GM12872 (cell line): Measurements from ENCODE around the gene HTR3D.

Source experiments
- TF ChIP-seq, protein P1 (sequence below): IDR thresholded peaks from 3 replicates; pipeline ENCODE4 v1.5.1; 2011; ENCODE audit warnings: low read depth, mild to moderate bottlenecking, low read length, moderate library complexity; ENCODE audit not compliant: insufficient read depth

Gene HTR3D

DNA sequence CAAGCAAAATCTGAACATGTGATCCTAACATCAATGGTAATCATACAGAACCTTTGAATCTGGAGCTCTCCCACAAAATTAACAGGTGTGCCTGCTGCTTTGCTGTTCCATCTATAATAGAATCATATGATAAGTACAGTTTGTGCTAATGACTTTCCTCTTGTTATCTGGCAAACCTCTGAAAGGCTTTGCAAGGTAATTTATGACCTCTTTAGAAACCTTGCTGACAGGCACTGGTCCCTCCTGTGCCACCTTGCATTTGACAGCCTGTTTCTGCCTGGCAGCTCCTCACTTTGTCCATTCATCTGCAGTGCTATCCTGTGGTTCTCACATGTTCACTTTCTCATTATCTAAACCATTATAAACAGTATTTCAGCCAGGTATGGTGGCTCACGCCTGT, 11.1 kb downstream of the HTR3D start:
- TF ChIP-seq, protein P1, sequence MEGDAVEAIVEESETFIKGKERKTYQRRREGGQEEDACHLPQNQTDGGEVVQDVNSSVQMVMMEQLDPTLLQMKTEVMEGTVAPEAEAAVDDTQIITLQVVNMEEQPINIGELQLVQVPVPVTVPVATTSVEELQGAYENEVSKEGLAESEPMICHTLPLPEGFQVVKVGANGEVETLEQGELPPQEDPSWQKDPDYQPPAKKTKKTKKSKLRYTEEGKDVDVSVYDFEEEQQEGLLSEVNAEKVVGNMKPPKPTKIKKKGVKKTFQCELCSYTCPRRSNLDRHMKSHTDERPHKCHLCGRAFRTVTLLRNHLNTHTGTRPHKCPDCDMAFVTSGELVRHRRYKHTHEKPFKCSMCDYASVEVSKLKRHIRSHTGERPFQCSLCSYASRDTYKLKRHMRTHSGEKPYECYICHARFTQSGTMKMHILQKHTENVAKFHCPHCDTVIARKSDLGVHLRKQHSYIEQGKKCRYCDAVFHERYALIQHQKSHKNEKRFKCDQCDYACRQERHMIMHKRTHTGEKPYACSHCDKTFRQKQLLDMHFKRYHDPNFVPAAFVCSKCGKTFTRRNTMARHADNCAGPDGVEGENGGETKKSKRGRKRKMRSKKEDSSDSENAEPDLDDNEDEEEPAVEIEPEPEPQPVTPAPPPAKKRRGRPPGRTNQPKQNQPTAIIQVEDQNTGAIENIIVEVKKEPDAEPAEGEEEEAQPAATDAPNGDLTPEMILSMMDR, result no peak

DNA sequence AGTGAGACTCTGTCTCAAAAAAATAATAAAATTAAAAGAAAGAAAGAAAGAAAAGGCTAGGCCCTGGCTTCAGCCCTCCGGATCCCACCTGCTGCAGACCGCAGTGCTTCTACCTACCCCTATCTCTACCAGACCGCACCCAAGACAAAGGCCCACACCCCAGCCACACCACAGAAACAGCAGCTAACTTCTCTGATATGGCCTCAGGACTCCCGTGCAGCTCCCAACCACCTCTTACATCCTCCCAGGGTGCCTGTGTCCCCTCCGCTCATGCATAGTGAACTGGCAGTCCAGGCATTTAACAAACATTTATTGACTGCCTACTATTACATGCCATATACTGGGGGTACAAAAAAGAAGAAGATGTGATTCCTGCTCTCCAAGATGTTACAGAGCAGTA, 14.5 kb downstream of the HTR3D start:
- TF ChIP-seq, protein P1, result no peak

DNA sequence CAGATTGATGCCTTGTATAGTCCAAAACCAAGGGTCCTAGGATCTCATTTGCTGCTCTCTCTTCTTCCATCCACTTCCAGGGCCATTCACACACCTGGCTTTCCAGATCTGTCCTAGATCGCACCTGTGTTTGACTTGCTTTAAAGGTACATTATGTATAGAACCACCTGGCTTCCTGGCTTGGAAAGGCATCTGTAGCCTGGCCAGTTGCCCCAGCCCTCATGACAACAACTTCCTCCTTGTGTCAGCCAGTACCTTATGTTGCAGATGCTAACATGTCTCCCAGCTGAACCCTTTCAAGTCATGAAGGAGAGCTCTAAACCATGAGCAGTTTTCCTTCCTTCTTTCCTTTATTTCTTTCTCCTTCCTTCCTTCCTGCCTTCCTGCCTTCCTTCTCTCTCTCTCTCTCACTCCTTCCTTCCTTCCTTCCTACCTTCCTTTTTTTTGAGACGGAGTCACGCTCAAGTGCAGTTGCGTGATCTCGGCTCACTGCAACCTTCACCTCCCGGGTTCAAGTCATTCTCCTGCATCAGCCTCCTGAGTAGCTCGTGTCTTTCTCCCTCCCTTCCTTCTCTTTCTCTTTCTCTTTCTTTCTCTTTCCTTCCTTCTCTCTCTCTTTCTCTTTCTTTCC, 18.8 kb downstream of the HTR3D start:
- TF ChIP-seq, protein P1, result no peak

DNA sequence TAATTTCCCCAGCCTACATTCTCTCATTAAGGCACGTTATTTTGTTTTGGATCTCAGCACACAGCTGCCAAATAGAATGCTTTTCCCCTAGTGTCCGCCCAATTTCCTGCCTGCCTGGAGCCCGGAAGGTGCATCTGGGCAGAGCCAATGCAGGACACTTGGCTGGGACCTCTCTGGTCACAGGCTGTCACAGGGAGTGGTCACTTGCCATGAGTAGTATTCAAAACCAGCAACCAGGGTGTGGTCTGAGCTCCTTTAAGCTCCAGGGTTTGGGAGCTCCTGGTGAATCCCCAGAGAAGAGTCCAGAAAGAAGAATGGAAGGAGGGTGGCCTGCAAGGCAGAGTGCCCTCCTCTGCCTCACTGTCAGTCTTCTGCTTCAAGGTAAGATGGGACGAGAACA, 21.2 kb downstream of the HTR3D start, which contains the start of gene HTR3C:
Gene HTR3C (plus strand): TSS at position 281 of the 400 bp plus-strand sequence. CDS start 34 bp downstream, at position 315.
- TF ChIP-seq, protein P1, result no peak

DNA sequence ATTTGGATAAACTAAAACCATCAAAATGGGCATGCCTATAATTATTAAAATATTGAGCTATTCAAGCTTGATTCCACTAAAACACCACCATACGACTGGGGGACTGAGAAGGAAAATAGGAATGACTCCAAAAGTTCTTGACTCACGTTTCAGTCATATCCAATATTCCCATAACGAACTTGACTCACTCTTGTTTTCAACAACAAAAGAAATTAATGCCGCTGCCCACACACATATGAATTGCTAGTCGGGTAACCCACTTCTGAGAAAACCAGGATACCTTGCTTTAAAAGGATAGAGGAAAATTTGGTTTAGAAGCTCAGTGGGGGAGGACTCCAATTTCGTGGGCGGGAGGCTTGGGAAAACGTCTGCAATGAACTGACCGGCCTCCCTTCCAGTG, 26.5 kb downstream of the HTR3D start:
- TF ChIP-seq, protein P1, result no peak

DNA sequence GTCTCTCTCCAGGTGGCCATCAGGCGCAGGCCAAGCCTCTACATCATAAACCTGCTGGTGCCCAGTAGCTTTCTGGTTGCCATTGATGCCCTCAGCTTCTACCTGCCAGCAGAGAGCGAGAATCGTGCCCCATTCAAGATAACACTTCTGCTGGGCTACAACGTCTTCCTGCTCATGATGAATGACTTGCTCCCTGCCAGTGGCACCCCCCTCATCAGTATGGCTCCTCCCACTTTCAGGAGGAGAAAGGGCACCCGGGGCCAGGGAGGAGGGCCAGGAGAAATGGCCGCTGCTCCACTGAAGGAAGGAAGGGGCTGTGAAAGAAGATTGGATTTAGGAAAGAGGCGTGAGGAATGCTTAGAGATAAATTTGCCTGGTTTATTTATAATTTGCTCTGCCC, 27.9 kb downstream of the HTR3D start:
- TF ChIP-seq, protein P1, result no peak

DNA sequence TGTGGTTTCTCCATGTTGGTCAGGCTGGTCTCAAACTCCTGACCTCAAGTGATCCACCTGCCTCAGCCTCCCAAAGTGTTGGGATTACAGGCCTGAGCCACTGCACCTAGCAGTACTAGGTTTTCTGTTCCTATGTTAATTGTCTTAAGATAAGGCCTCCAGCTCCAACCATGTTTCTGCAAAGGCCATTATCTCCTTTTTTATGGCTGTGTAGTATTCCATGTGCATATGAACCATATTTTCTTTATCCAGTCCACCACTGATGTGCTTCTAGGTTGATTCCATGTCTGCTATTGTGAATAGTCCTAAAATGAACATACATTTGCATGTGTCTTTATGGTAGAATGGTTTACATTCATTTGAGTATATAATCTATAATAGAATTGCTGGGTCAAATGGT, 31.1 kb downstream of the HTR3D start:
- TF ChIP-seq, protein P1, result no peak
